Measurements from ENCODE around the gene ZRANB1.

ZRANB1 gene

DNA sequence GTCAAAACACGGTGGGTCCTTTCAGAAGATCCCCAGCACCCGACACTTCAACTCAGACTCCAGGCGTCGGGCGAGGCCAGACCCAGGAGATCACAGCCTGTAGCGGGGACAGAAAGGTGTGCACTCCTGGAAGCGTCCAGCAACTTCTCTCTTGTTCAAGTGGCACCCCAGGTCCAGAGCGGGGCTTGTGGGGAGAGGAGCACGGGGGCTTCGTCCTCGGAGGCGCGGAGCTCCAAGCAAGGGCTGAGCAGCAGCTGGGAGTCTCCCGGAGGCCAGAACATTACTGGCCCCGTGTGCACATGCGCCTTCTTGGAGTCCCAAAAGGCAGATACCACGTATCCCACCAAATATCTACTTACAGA is 54.9 kb downstream of the ZRANB1 start:
- Histone ChIP-seq H3K27me3 (ENCODE audit: control insufficient read depth, insufficient read depth, low read length) (no peaks in the 10 kb centered on the region), H3K36me3 (ENCODE audit: control insufficient read depth, low read depth, low read length) (peaks cover 89% of the 10 kb centered on the region), H3K4me1 (ENCODE audit: control insufficient read depth, low read depth, low read length) (no peaks in the 10 kb centered on the region), H3K27ac (ENCODE audit: low read length) (no peak overlapping the region), H3K9me3 (ENCODE audit: control insufficient read depth, low read depth, low read length) (no peaks in the 10 kb centered on the region), H3K4me3 (ENCODE audit: low read length) (no peak overlapping the region), H3K9ac (ENCODE audit: low read length) (no peak overlapping the region)

- Histone ChIP-seq H3K9ac (ENCODE audit: low read length) (no peak overlapping the region), H3K27ac (ENCODE audit: low read length) (no peak overlapping the region), H3K36me3 (ENCODE audit: control insufficient read depth, low read depth, low read length) (peaks cover 89% of the 10 kb centered on the region), H3K4me3 (ENCODE audit: low read length) (no peak overlapping the region), H3K9me3 (ENCODE audit: control insufficient read depth, low read depth, low read length) (no peaks in the 10 kb centered on the region), H3K27me3 (ENCODE audit: control insufficient read depth, insufficient read depth, low read length) (no peaks in the 10 kb centered on the region), H3K4me1 (ENCODE audit: control insufficient read depth, low read depth, low read length) (no peaks in the 10 kb centered on the region)
Measured at GRCh38 chr10:124997306-124997705, 55.4 kb downstream of the ZRANB1 start.

- Histone ChIP-seq H3K27ac (ENCODE audit: low read length) (no peak overlapping the region), H3K9ac (ENCODE audit: low read length) (no peak overlapping the region), H3K27me3 (ENCODE audit: control insufficient read depth, insufficient read depth, low read length) (no peaks in the 10 kb centered on the region), H3K4me3 (ENCODE audit: low read length) (no peak overlapping the region), H3K9me3 (ENCODE audit: control insufficient read depth, low read depth, low read length) (no peaks in the 10 kb centered on the region), H3K4me1 (ENCODE audit: control insufficient read depth, low read depth, low read length) (no peaks in the 10 kb centered on the region), H3K36me3 (ENCODE audit: control insufficient read depth, low read depth, low read length) (peaks cover 89% of the 10 kb centered on the region)
Measured at GRCh38 chr10:124997771-124998623, 56.1 kb downstream of the ZRANB1 start.

GRCh38 chr10:124998624-124999291 is 56.8 kb downstream of the ZRANB1 start:
- Histone ChIP-seq H3K9ac (ENCODE audit: low read length) (no peak overlapping the region), H3K36me3 (ENCODE audit: control insufficient read depth, low read depth, low read length) (peaks cover 86% of the 10 kb centered on the region), H3K4me1 (ENCODE audit: control insufficient read depth, low read depth, low read length) (no peaks in the 10 kb centered on the region), H3K9me3 (ENCODE audit: control insufficient read depth, low read depth, low read length) (no peaks in the 10 kb centered on the region), H3K4me3 (ENCODE audit: low read length) (no peak overlapping the region), H3K27ac (ENCODE audit: low read length) (no peak overlapping the region), H3K27me3 (ENCODE audit: control insufficient read depth, insufficient read depth, low read length) (no peaks in the 10 kb centered on the region)

GRCh38 chr10:124999433-125000365 is 57.8 kb downstream of the ZRANB1 start:
- no peaks in the 10 kb centered on the region for H3K27me3 ChIP-seq (ENCODE audit: control insufficient read depth, insufficient read depth, low read length)
- H3K9ac ChIP-seq (ENCODE audit: low read length) = no peak overlapping the region
- H3K9me3 ChIP-seq (ENCODE audit: control insufficient read depth, low read depth, low read length) = no peaks in the 10 kb centered on the region
- H3K27ac ChIP-seq (ENCODE audit: low read length) = no peak overlapping the region
- peaks cover 76% of the 10 kb centered on the region for H3K36me3 ChIP-seq (ENCODE audit: control insufficient read depth, low read depth, low read length)
- H3K4me1 ChIP-seq (ENCODE audit: control insufficient read depth, low read depth, low read length) = no peaks in the 10 kb centered on the region
- H3K4me3 ChIP-seq (ENCODE audit: low read length) = no peak overlapping the region

GRCh38 chr10:125000366-125001312 is 58.7 kb downstream of the ZRANB1 start:
- H3K4me3 ChIP-seq (ENCODE audit: low read length) = no peak overlapping the region
- H3K27me3 ChIP-seq (ENCODE audit: control insufficient read depth, insufficient read depth, low read length) = no peaks in the 10 kb centered on the region

DNA sequence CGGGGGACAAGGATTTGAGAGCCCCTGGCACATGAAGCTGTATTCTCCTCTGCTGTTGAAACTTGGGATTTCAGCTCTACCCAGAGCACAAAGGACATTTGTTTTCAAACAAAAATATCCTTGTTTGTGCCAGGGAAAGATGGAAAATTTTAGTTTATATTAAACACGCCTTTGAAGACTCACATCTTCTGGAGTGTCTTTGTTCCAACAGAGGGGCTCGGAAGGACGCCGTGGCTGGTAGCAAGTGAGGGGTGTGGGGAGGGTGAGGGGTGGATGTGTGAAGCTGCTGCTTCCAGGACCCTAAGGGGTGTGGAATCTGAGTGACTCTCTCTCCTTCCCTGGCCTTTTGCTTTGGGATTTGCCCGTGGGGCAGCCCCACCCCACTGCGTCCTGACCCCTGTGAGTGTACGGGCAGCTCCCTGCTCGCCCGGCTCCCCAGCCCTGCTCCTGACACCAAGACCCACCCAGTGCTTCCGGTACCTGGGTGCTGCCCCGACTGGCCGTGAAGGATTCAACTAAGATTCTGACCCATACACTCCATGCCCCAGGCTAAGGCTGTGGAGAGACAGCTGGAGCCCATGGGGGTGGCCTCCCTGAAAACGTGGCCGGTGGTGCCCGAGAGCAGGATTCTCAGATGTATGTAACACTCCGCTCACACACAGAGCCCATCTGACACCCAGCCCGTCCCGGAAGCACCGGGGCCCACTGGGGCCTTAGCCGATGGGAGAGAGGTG is 59.6 kb downstream of the ZRANB1 start:
- Histone ChIP-seq H3K9ac (ENCODE audit: low read length) (no peak overlapping the region), H3K27ac (ENCODE audit: low read length) (no peak overlapping the region), H3K4me3 (ENCODE audit: low read length) (no peak overlapping the region), H3K27me3 (ENCODE audit: control insufficient read depth, insufficient read depth, low read length) (no peaks in the 10 kb centered on the region), H3K9me3 (ENCODE audit: control insufficient read depth, low read depth, low read length) (no peaks in the 10 kb centered on the region), H3K36me3 (ENCODE audit: control insufficient read depth, low read depth, low read length) (peaks cover 62% of the 10 kb centered on the region), H3K4me1 (ENCODE audit: control insufficient read depth, low read depth, low read length) (no peaks in the 10 kb centered on the region)

More at GRCh38 chr10:125000366-125001312, 58.7 kb downstream of the ZRANB1 start:
- Histone ChIP-seq H3K9me3 (ENCODE audit: control insufficient read depth, low read depth, low read length) (no peaks in the 10 kb centered on the region), H3K27ac (ENCODE audit: low read length) (no peak overlapping the region), H3K4me1 (ENCODE audit: control insufficient read depth, low read depth, low read length) (no peaks in the 10 kb centered on the region), H3K36me3 (ENCODE audit: control insufficient read depth, low read depth, low read length) (peaks cover 67% of the 10 kb centered on the region), H3K9ac (ENCODE audit: low read length) (no peak overlapping the region)

GRCh38 chr10:125002047-125002422 is 60.1 kb downstream of the ZRANB1 start:
- no peaks in the 10 kb centered on the region for H3K27me3 ChIP-seq (ENCODE audit: control insufficient read depth, insufficient read depth, low read length)
- no peak overlapping the region for H3K4me3 ChIP-seq (ENCODE audit: low read length)
- no peaks in the 10 kb centered on the region for H3K4me1 ChIP-seq (ENCODE audit: control insufficient read depth, low read depth, low read length)
- peaks cover 59% of the 10 kb centered on the region for H3K36me3 ChIP-seq (ENCODE audit: control insufficient read depth, low read depth, low read length)
- H3K9ac ChIP-seq (ENCODE audit: low read length) = no peak overlapping the region
- no peak overlapping the region for H3K27ac ChIP-seq (ENCODE audit: low read length)
- H3K9me3 ChIP-seq (ENCODE audit: control insufficient read depth, low read depth, low read length) = no peaks in the 10 kb centered on the region

DNA sequence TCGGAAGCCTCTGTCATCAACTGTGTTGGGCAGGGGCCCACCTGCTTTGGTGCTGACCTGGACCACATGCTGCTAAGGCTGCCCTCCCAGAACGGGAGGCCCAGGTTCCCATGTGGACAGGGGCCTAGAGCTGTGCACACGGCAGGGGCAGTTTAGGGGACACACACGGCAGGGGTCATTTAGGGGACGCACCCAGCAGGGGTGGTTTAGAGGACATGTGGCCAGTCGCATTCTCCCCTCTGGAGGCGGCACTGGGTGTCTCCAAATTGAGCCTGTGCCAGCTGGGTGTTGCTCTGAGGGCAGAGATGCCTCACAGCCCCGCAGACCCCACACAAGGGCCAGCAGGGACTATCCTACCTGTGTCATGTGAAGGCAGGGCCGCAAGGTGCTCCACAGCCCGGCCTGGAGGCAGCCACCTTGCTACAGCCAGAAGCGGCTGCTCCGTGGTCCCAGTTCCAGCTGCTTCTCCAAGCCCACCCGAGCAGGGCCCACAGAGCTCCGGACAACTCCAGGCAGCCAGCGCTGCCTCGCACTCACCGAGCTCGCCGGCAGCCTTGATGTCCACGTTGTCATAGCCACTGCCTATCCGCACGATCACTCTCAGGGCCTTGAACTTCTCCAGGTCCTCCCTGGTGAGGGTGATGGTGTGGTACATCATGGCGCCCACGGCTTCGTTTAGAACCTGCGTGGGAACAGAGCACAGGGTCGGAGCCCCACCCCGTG is 60.7 kb downstream of the ZRANB1 start:
- no peak overlapping the region for H3K4me3 ChIP-seq (ENCODE audit: low read length)
- H3K9me3 ChIP-seq (ENCODE audit: control insufficient read depth, low read depth, low read length) = no peaks in the 10 kb centered on the region
- H3K9ac ChIP-seq (ENCODE audit: low read length) = no peak overlapping the region
- no peaks in the 10 kb centered on the region for H3K27me3 ChIP-seq (ENCODE audit: control insufficient read depth, insufficient read depth, low read length)
- H3K4me1 ChIP-seq (ENCODE audit: control insufficient read depth, low read depth, low read length) = no peaks in the 10 kb centered on the region
- peaks cover 54% of the 10 kb centered on the region for H3K36me3 ChIP-seq (ENCODE audit: control insufficient read depth, low read depth, low read length)
- no peak overlapping the region for H3K27ac ChIP-seq (ENCODE audit: low read length)

Measured in iPS-18a (cell line).